Uterus (tissue), 4 donors: ENCODE data around the gene SVEP1. TPM values are rescaled to one million over a fixed set of nuclear protein-coding genes. Genes with fewer than 3 reads are reported as not detected.

Experiments
- DNase-seq, 2 donors: peaks; one replicate each; pipeline ENCODE4 v3.0.0-alpha.2; 2019 to 2020
- H3K27ac ChIP-seq, 2 donors: fragments of 200-600 bp; sonication (generic); 1 replicate in 1 of 2; 2 replicates in 1 of 2; pipeline ENCODE4 v1.5.1; 2016 to 2018
- H3K27me3 ChIP-seq, 2 donors: fragments of 200-600 bp; sonication (generic); one replicate each; pipeline ENCODE4 v1.5.1; 2018 to 2019; ENCODE audit warnings: control low read depth in 1 of 2
- H3K36me3 ChIP-seq, 2 donors: fragments of 200-600 bp; sonication (generic); one replicate each; pipeline ENCODE4 v1.5.1; 2019; ENCODE audit warnings: control low read depth in 1 of 2
- H3K4me1 ChIP-seq, 2 donors: fragments of 200-600 bp; sonication (generic); one replicate each; pipeline ENCODE4 v1.5.1; 2018 to 2019; ENCODE audit warnings: control low read depth in 1 of 2
- H3K4me3 ChIP-seq, 2 donors: fragments of 200-600 bp; sonication (generic); 1 replicate in 1 of 2; 2 replicates in 1 of 2; pipeline ENCODE4 v1.5.1; 2018 to 2019; ENCODE audit warnings: mild to moderate bottlenecking in 1 of 2
- H3K9me3 ChIP-seq, 2 donors: fragments of 200-600 bp; sonication (generic); one replicate each; pipeline ENCODE4 v1.5.1; 2019; ENCODE audit warnings: control low read depth in 1 of 2
- CTCF ChIP-seq, 4 experiments: fragments of 200-600 bp in 2 of 4; fragments of 450-650 bp in 2 of 4; sonication (generic) in 2 of 4; IDR thresholded peaks; one replicate each; pipeline ENCODE4 v1.5.1; 2016 to 2019; ENCODE audit warnings: antibody characterized with exemption in 4 of 4, mild to moderate bottlenecking in 2 of 4, moderate library complexity in 1 of 4
- POLR2A ChIP-seq, 2 donors: fragments of 450-650 bp; IDR thresholded peaks; one replicate each; pipeline ENCODE4 v1.6.1; 2016; ENCODE audit warnings: antibody characterized with exemption in 2 of 2, mild to moderate bottlenecking in 1 of 2, moderate library complexity in 1 of 2
- intact Hi-C: fragments of 100-400 bp; cut with DNase I; formaldehyde crosslinking; loops from one replicate; pipeline ENCODE4 v1.15.1; 2023; ENCODE audit warnings: low total_unique reads
- total RNA-seq, 4 donors: library from RNA; depleted of rRNA in 3 of 4; stranded (reverse); fragments of >200 nt in 3 of 4; gene quantifications; one replicate each; pipeline versions ENCODE4 v1.1.0 to v1.2.4, GENCODE V29; 2014 to 2023
- donor health status: DM: yes; HTN: yes; CAD: no.

The SVEP1 gene
- total RNA-seq, 4 donors from 2014 or later = 47.9 to 63.5 (median 58.0) TPM

GRCh38 chr9:110604171-110604601, 24.6 kb upstream of the SVEP1 start:
- TF ChIP-seq CTCF (IDR thresholded peaks at IDR 0.05) (no peak), POLR2A (IDR thresholded peaks at IDR 0.05) (no peak)
- H3K27me3 ChIP-seq = no peaks in the 10 kb centered on the region
- no peaks in the 10 kb centered on the region for H3K9me3 ChIP-seq
- no peaks in the 10 kb centered on the region for H3K4me1 ChIP-seq
- no peak for DNase-seq
- no peak overlapping the region for H3K4me3 ChIP-seq
- intact Hi-C loops = no loop called here
- H3K36me3 ChIP-seq = no peaks in the 10 kb centered on the region
- H3K27ac ChIP-seq = no peak overlapping the region

GRCh38 chr9:110602281-110602680, 22.7 kb upstream of the SVEP1 start:
- intact Hi-C loops = no loop called here
- DNase-seq = no peak
- Histone ChIP-seq H3K36me3 (no peaks in the 10 kb centered on the region), H3K4me3 (no peak overlapping the region), H3K4me1 (no peaks in the 10 kb centered on the region), H3K27ac (no peak overlapping the region), H3K9me3 (no peaks in the 10 kb centered on the region), H3K27me3 (no peaks in the 10 kb centered on the region)
- TF ChIP-seq CTCF (IDR thresholded peaks at IDR 0.05) (no peak), POLR2A (IDR thresholded peaks at IDR 0.05) (no peak)

- DNase-seq = no peak
- H3K4me3 ChIP-seq = no peak overlapping the region
- H3K9me3 ChIP-seq = no peaks in the 10 kb centered on the region
- no peaks in the 10 kb centered on the region for H3K4me1 ChIP-seq
- H3K27ac ChIP-seq = no peak overlapping the region
- H3K36me3 ChIP-seq = no peaks in the 10 kb centered on the region
- H3K27me3 ChIP-seq = no peaks in the 10 kb centered on the region
- intact Hi-C loops = no loop called here
- TF ChIP-seq CTCF (IDR thresholded peaks at IDR 0.05) (no peak), POLR2A (IDR thresholded peaks at IDR 0.05) (no peak)
Observed at GRCh38 chr9:110601098-110601497, 21.6 kb upstream of the SVEP1 start.

GRCh38 chr9:110599468-110599867, 19.9 kb upstream of the SVEP1 start:
- H3K4me1 ChIP-seq = no peaks in the 10 kb centered on the region
- H3K27ac ChIP-seq = no peak overlapping the region
- intact Hi-C loops = no loop called here
- H3K4me3 ChIP-seq = no peak overlapping the region
- H3K36me3 ChIP-seq = no peaks in the 10 kb centered on the region
- no peaks in the 10 kb centered on the region for H3K9me3 ChIP-seq
- H3K27me3 ChIP-seq = no peaks in the 10 kb centered on the region
- no peak for DNase-seq
- no peak for TF ChIP-seq CTCF (IDR thresholded peaks at IDR 0.05)
- TF ChIP-seq POLR2A (IDR thresholded peaks at IDR 0.05) = no peak

GRCh38 chr9:110592044-110592830, 12.7 kb upstream of the SVEP1 start:
- Histone ChIP-seq H3K36me3 (no peaks in the 10 kb centered on the region), H3K27ac (no peak overlapping the region), H3K27me3 (no peaks in the 10 kb centered on the region), H3K4me3 (no peak overlapping the region), H3K4me1 (no peaks in the 10 kb centered on the region), H3K9me3 (no peaks in the 10 kb centered on the region)
- TF ChIP-seq POLR2A (IDR thresholded peaks at IDR 0.05) (no peak), CTCF (IDR thresholded peaks at IDR 0.05) (no peak)
- intact Hi-C loops = no loop called here
- no peak for DNase-seq
